ENCODE results near the gene SEZ6L.

- TF ChIP-seq ZNF274 (IDR thresholded peaks at IDR 0.05; ENCODE audit: low read depth, low read length) (no peak), YY1 (IDR thresholded peaks at IDR 0.05; ENCODE audit: insufficient read depth, insufficient read length) (no peak), SUZ12 (IDR thresholded peaks at IDR 0.05; ENCODE audit: extremely low read depth, insufficient read depth, insufficient read length) (no peak)
These were observed 262.2 kb downstream of the SEZ6L start for GRCh38 chr22:26431261-26431995.
